Measurements from ENCODE around the gene VTN. TPM values are rescaled to one million over a fixed set of nuclear protein-coding genes. Genes with fewer than 3 reads are reported as not detected.

VTN gene
- total and polyA plus RNA-seq, 2 donors (not counting 1 experiment from before 2014, with no cell fraction given) = 0.34 to 0.36 TPM

- TF ChIP-seq, protein P1, sequence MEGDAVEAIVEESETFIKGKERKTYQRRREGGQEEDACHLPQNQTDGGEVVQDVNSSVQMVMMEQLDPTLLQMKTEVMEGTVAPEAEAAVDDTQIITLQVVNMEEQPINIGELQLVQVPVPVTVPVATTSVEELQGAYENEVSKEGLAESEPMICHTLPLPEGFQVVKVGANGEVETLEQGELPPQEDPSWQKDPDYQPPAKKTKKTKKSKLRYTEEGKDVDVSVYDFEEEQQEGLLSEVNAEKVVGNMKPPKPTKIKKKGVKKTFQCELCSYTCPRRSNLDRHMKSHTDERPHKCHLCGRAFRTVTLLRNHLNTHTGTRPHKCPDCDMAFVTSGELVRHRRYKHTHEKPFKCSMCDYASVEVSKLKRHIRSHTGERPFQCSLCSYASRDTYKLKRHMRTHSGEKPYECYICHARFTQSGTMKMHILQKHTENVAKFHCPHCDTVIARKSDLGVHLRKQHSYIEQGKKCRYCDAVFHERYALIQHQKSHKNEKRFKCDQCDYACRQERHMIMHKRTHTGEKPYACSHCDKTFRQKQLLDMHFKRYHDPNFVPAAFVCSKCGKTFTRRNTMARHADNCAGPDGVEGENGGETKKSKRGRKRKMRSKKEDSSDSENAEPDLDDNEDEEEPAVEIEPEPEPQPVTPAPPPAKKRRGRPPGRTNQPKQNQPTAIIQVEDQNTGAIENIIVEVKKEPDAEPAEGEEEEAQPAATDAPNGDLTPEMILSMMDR (IDR thresholded peaks at IDR 0.05) = no peak
- no peak for TF ChIP-seq EZH2 (IDR thresholded peaks at IDR 0.05; ENCODE audit: borderline replicate concordance, insufficient read depth, low read depth, low read length, poor library complexity, severe bottlenecking)
- Histone ChIP-seq H4K20me1 (ENCODE audit: control insufficient read depth, insufficient read depth, low read length, poor library complexity, severe bottlenecking) (no peaks in the 10 kb centered on the region), H3K36me3 (replicated peaks in 1 of 2; ENCODE audit: control extremely low read depth in 1 of 2, control insufficient read depth in 1 of 2, extremely low read depth in 1 of 2, insufficient read depth in 2 of 2, low read length in 1 of 2) (no peaks in the 10 kb centered on the region), H3K4me2 (replicated peaks; ENCODE audit: low read depth, low read length, poor library complexity, severe bottlenecking) (no peak overlapping the region), H3K4me1 (ENCODE audit: control insufficient read depth in 2 of 2, insufficient read depth in 2 of 2, low read length in 2 of 2) (peaks cover 8 to 12% of the 10 kb centered on the region in 2 donors), H2AFZ (ENCODE audit: insufficient read depth, low read depth, low read length, poor library complexity, severe bottlenecking) (no peak overlapping the region), H3K9ac (ENCODE audit: low read length) (no peak overlapping the region), H3K79me2 (ENCODE audit: control insufficient read depth, insufficient read depth, low read length) (no peaks in the 10 kb centered on the region), H3K9me3 (ENCODE audit: control extremely low read depth in 1 of 3, control insufficient read depth in 2 of 3, insufficient read depth in 1 of 3, low read length in 2 of 3) (peaks cover 0 to 4% (median 0%) of the 10 kb centered on the region in 3 donors), H3K27ac (ENCODE audit: low read length in 2 of 2) (no peak overlapping the region), H3K4me3 (ENCODE audit: control extremely low read depth in 1 of 5, extremely low read depth in 1 of 5, insufficient read depth in 1 of 5, low read depth in 2 of 5, low read length in 4 of 5) (no peak overlapping the region), H3K27me3 (replicated peaks in 1 of 4; ENCODE audit: control extremely low read depth in 1 of 4, control insufficient read depth in 3 of 4, insufficient read depth in 4 of 4, low read length in 3 of 4) (no peaks in the 10 kb centered on the region)
- DNase-seq (no peak), ATAC-seq (ENCODE audit: low read depth) (no peak)
- Mint-ChIP-seq H3K27ac (no peak overlapping the region), H3K4me3 (no peak overlapping the region), H3K4me1 (peaks cover 13% of the 10 kb centered on the region), H3K27me3 (no peaks in the 10 kb centered on the region), H3K9me3 (ENCODE audit: insufficient read depth) (no peaks in the 10 kb centered on the region)
- CTCF ChIA-PET = interaction anchor here (0.7 to 3.0 kb wide), 2 partner anchors 14 to 593 kb away, joined by 3 to 20 read pairs; no protein-coding TSS in a partner anchor
- WGBS (ENCODE audit: insufficient coverage) = no CpG with 5 or more reads among the region's 3 CpGs
- POLR2A ChIA-PET = no interaction called here
- intact Hi-C loops (cut with micrococcal nuclease) = no loop called here
Observed at GRCh38 chr17:28402224-28402630, 32.1 kb upstream of the VTN start.

DNA sequence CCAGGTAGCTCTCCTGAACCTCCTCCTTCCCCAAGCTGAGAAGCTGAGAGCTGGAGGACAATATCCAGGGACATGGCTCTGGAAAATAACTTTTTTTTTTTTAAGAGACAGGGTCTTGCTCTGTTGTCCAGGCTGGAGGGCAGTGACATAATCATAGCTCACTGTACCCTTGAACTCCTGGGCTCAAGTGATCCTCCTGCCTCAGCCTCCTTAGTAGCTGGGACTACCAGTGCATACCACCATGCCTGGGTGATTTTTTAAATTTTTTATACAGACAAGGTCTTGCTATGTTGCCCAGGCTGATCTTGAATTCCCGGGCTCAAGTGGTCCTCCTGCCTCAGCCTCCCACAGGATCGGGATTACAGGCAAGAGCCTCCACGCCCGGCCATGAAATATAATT, 29.7 kb upstream of the VTN start:
- Histone ChIP-seq H3K4me2 (replicated peaks; ENCODE audit: low read depth, low read length, poor library complexity, severe bottlenecking) (no peak overlapping the region), H3K9me3 (ENCODE audit: control extremely low read depth in 1 of 3, control insufficient read depth in 2 of 3, insufficient read depth in 1 of 3, low read length in 2 of 3) (no peaks in the 10 kb centered on the region), H2AFZ (ENCODE audit: insufficient read depth, low read depth, low read length, poor library complexity, severe bottlenecking) (no peak overlapping the region), H3K27me3 (replicated peaks in 1 of 4; ENCODE audit: control extremely low read depth in 1 of 4, control insufficient read depth in 3 of 4, insufficient read depth in 4 of 4, low read length in 3 of 4) (no peaks in the 10 kb centered on the region), H3K9ac (ENCODE audit: low read length) (no peak overlapping the region), H3K4me1 (ENCODE audit: control insufficient read depth in 2 of 2, insufficient read depth in 2 of 2, low read length in 2 of 2) (no peaks in the 10 kb centered on the region), H4K20me1 (ENCODE audit: control insufficient read depth, insufficient read depth, low read length, poor library complexity, severe bottlenecking) (no peaks in the 10 kb centered on the region), H3K79me2 (ENCODE audit: control insufficient read depth, insufficient read depth, low read length) (no peaks in the 10 kb centered on the region), H3K36me3 (replicated peaks in 1 of 2; ENCODE audit: control extremely low read depth in 1 of 2, control insufficient read depth in 1 of 2, extremely low read depth in 1 of 2, insufficient read depth in 2 of 2, low read length in 1 of 2) (peaks cover 0 to 5% of the 10 kb centered on the region in 2 experiments), H3K4me3 (ENCODE audit: control extremely low read depth in 1 of 5, extremely low read depth in 1 of 5, insufficient read depth in 1 of 5, low read depth in 2 of 5, low read length in 4 of 5) (no peak overlapping the region), H3K27ac (ENCODE audit: low read length in 2 of 2) (no peak overlapping the region)
- ATAC-seq (ENCODE audit: low read depth) = no peak
- Mint-ChIP-seq H3K27me3 (no peaks in the 10 kb centered on the region), H3K9me3 (ENCODE audit: insufficient read depth) (no peaks in the 10 kb centered on the region), H3K4me1 (peaks cover 3% of the 10 kb centered on the region), H3K27ac (no peak overlapping the region), H3K4me3 (no peak overlapping the region)
- TF ChIP-seq, protein P1 (IDR thresholded peaks at IDR 0.05) = no peak
- no peak for TF ChIP-seq EZH2 (IDR thresholded peaks at IDR 0.05; ENCODE audit: borderline replicate concordance, insufficient read depth, low read depth, low read length, poor library complexity, severe bottlenecking)
- 100% methylated on average over 4 of the region's 4 CpGs for WGBS (ENCODE audit: insufficient coverage)
- ChIA-PET CTCF (interaction anchor here (3.0 kb wide), 1 partner anchor 16 kb away, joined by 20 read pairs; no protein-coding TSS in a partner anchor), POLR2A (no interaction called here)
- intact Hi-C loops (cut with micrococcal nuclease) = no loop called here
- DNase-seq = no peak
